Right atrium auricular region (tissue), 2 donors: ENCODE measurements around the gene ADK. TPM values are rescaled to one million over a fixed set of nuclear protein-coding genes. Genes with fewer than 3 reads are reported as not detected.

Source experiments
- DNase-seq: peaks from one replicate; pipeline ENCODE4 v3.0.0-alpha.2; 2019; ENCODE audit warnings: low spot score
- H3K27ac ChIP-seq, 2 donors: fragments of 200-600 bp; sonication (generic); 1 replicate in 1 of 2; 2 replicates in 1 of 2; pipeline ENCODE4 v1.5.1; 2016 to 2019
- H3K27me3 ChIP-seq, 2 donors: fragments of 200-600 bp; sonication (generic); one replicate each; pipeline versions ENCODE4 v1.5.1 to v1.6.0; 2017 to 2019
- H3K36me3 ChIP-seq: fragments of 200-600 bp; sonication (generic); one replicate; pipeline ENCODE4 v1.5.1; 2016
- H3K4me1 ChIP-seq, 2 donors: fragments of 200-600 bp; sonication (generic); one replicate each; pipeline versions ENCODE4 v1.5.1 to v1.6.0; 2017 to 2019
- H3K4me3 ChIP-seq, 2 donors: fragments of 200-600 bp; sonication (generic); 1 replicate in 1 of 2; 2 replicates in 1 of 2; pipeline ENCODE4 v1.5.1; 2017 to 2019; ENCODE audit warnings: mild to moderate bottlenecking in 1 of 2, moderate library complexity in 1 of 2
- H3K9me3 ChIP-seq, 2 donors: fragments of 200-600 bp; sonication (generic); one replicate each; pipeline ENCODE4 v1.5.1; 2019
- CTCF ChIP-seq, 2 donors: fragments of 200-600 bp; sonication (generic); IDR thresholded peaks; one replicate each; pipeline ENCODE4 v1.5.1; 2019; ENCODE audit warnings: antibody characterized with exemption in 2 of 2
- total RNA-seq, 2 donors: library from RNA; depleted of rRNA; stranded (reverse); fragments of >200 nt; gene quantifications; one replicate each; pipeline ENCODE4 v1.1.0, GENCODE V29; 2016

ADK gene
- total RNA-seq, 2 donors from 2014 or later = 23.7 to 31.6 TPM

- no peak overlapping the region for H3K27ac ChIP-seq
- TF ChIP-seq CTCF (IDR thresholded peaks at IDR 0.05) = no peak
These were observed 212.7 kb downstream of the ADK start for GRCh38 chr10:74363727-74364126.

GRCh38 chr10:74365109-74365508, 214.1 kb downstream of the ADK start:
- no peak for DNase-seq
- H3K27me3 ChIP-seq = no peaks in the 10 kb centered on the region
- peaks cover 4 to 30% of the 10 kb centered on the region in 2 donors for H3K9me3 ChIP-seq
- TF ChIP-seq CTCF (IDR thresholded peaks at IDR 0.05) = no peak
- no peaks in the 10 kb centered on the region for H3K36me3 ChIP-seq
- H3K4me3 ChIP-seq = no peak overlapping the region
- no peak overlapping the region for H3K27ac ChIP-seq
- peaks cover 0 to 7% of the 10 kb centered on the region in 2 donors for H3K4me1 ChIP-seq

More at GRCh38 chr10:74363727-74364126, 212.7 kb downstream of the ADK start:
- no peak for DNase-seq
- peaks cover 0 to 7% of the 10 kb centered on the region in 2 donors for H3K4me1 ChIP-seq
- no peaks in the 10 kb centered on the region for H3K27me3 ChIP-seq
- H3K9me3 ChIP-seq = peaks cover 4 to 42% of the 10 kb centered on the region in 2 donors
- no peaks in the 10 kb centered on the region for H3K36me3 ChIP-seq
- H3K4me3 ChIP-seq = no peak overlapping the region

DNA sequence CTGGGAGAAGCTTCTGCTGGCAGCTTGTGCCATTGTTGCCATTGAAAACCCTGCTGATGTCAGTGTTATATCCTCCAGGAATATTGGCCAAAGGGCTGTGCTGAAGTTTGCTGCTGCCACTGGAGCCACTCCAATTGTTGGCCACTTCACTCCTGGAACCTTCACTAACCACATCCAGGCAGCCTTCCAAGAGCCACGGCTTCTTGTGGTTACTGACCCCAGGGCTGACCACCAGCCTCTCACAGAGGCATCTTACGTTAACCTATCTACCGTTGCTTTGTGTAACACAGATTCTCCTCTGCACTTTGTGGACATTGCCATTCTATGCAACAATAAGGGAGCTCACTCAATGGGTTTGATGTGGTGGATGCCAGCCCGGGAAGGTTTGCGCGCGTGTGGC, 220.7 kb downstream of the ADK start:
- H3K36me3 ChIP-seq = no peaks in the 10 kb centered on the region
- no peaks in the 10 kb centered on the region for H3K4me1 ChIP-seq
- H3K4me3 ChIP-seq = no peak overlapping the region
- TF ChIP-seq CTCF (IDR thresholded peaks at IDR 0.05) = no peak
- H3K9me3 ChIP-seq = no peaks in the 10 kb centered on the region
- H3K27me3 ChIP-seq = no peaks in the 10 kb centered on the region
- H3K27ac ChIP-seq = no peak overlapping the region
- no peak for DNase-seq

GRCh38 chr10:74373059-74373458, 222.0 kb downstream of the ADK start:
- no peak overlapping the region for H3K27ac ChIP-seq
- no peak overlapping the region for H3K4me3 ChIP-seq
- TF ChIP-seq CTCF (IDR thresholded peaks at IDR 0.05) = no peak
- H3K36me3 ChIP-seq = no peaks in the 10 kb centered on the region
- no peaks in the 10 kb centered on the region for H3K27me3 ChIP-seq
- no peak for DNase-seq
- H3K4me1 ChIP-seq = no peaks in the 10 kb centered on the region
- no peaks in the 10 kb centered on the region for H3K9me3 ChIP-seq

DNA sequence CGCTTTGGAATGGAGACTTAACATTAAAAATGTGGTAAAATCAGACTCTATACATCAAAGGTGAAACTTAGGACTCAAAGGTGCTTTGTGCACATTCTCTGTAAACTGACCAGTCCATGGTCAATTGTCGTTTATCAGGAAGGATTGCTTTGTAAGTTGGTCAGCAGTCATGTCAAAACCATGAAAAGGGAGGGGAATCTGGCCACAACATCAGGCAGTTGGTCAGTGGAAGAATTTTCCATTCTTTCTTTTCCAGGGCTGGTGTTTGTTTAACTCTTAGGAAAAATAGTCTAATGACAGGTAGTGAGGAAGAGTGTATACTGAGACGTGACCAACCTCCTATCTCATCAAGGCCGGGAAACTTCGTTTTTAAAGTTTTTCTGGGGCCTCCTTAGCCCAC, 226.5 kb downstream of the ADK start:
- Histone ChIP-seq H3K4me3 (no peak overlapping the region), H3K36me3 (no peaks in the 10 kb centered on the region), H3K27ac (no peak overlapping the region), H3K9me3 (no peaks in the 10 kb centered on the region), H3K27me3 (no peaks in the 10 kb centered on the region), H3K4me1 (no peaks in the 10 kb centered on the region)
- TF ChIP-seq CTCF (IDR thresholded peaks at IDR 0.05) = no peak
- no peak for DNase-seq

DNA sequence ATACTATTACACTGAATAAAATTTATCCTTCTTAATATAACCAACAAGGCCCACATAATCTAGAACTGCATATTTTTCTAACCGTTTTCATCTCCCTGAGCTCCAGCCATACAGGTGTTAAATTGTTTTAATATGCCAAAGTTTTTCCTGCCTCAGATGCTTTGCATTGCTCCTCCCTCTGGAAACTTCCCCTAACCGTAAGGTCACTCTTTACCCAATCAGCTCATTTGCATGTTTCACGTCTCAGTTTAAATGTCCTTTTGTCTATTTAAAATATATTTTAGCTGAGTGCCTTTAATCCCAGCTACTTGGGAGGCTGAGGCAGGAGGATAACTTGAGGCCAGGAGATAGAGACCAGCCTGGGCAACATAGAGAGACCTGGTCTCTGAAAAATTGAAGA, 228.5 kb downstream of the ADK start:
- Histone ChIP-seq H3K27ac (no peak overlapping the region), H3K36me3 (no peaks in the 10 kb centered on the region), H3K27me3 (no peaks in the 10 kb centered on the region), H3K4me1 (no peaks in the 10 kb centered on the region), H3K9me3 (no peaks in the 10 kb centered on the region), H3K4me3 (no peak overlapping the region)
- no peak for DNase-seq
- no peak for TF ChIP-seq CTCF (IDR thresholded peaks at IDR 0.05)
